Vagina (tissue), 2 donors: ENCODE results near the gene NT5DC2.

Experiments
- POLR2A ChIP-seq, 2 donors: fragments of 450-650 bp; IDR thresholded peaks; one replicate each; pipeline ENCODE4 v1.6.1; 2017; ENCODE audit warnings: antibody characterized with exemption in 2 of 2, mild to moderate bottlenecking in 2 of 2, moderate library complexity in 2 of 2
- POLR2AphosphoS5 ChIP-seq, 2 donors: sonication (generic); formaldehyde crosslinking; IDR thresholded peaks; one replicate each; pipeline ENCODE4 v1.9.0; 2017; ENCODE audit warnings: antibody characterized with exemption in 2 of 2, mild to moderate bottlenecking in 2 of 2, low read depth in 1 of 2; ENCODE audit not compliant: insufficient read depth in 1 of 2
- TF ChIP-seq, protein P1 (sequence below), 3 experiments: fragments of 450-650 bp in 2 of 3; fragments of 200-600 bp in 1 of 3; sonication (generic) in 1 of 3; IDR thresholded peaks; one replicate each; pipeline ENCODE4 v1.5.1; 2017 to 2019; ENCODE audit warnings: antibody characterized with exemption in 3 of 3, mild to moderate bottlenecking in 2 of 3, moderate library complexity in 2 of 3

DNA sequence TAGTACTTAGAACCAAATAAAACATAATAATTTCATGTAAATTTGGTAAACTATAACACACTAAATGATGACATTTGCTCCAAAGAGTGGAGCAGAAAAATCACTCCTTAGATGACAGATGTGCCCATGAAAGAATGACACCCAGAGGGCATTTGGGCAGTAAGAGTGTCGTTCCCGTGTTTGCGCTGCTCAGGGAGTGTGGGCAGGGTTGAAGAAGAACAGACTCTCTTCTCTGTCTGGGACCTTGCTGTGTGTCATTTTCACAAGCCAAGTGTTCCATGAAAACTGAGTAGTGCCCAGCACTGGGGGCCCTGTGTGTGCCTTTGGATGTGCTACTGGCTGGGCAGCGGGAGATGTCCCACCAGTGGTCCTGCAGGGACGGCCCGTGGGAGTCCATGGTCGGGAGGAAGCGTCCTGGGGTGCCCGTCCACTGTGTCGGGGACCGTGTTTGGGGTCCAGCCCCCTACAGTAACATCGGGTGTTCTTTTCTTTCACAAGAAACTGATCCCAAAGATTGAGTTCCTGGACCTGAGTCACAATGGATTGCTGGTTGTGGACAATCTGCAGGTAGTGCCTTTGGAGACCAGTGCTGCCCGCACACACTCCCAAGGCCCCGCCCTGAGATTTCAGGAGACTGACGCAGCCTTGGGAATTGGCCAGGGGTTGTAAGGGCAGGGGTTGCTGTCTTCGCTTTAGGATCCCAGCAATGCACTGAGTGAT lies 56.4 kb downstream of the NT5DC2 start:
- TF ChIP-seq, protein P1, sequence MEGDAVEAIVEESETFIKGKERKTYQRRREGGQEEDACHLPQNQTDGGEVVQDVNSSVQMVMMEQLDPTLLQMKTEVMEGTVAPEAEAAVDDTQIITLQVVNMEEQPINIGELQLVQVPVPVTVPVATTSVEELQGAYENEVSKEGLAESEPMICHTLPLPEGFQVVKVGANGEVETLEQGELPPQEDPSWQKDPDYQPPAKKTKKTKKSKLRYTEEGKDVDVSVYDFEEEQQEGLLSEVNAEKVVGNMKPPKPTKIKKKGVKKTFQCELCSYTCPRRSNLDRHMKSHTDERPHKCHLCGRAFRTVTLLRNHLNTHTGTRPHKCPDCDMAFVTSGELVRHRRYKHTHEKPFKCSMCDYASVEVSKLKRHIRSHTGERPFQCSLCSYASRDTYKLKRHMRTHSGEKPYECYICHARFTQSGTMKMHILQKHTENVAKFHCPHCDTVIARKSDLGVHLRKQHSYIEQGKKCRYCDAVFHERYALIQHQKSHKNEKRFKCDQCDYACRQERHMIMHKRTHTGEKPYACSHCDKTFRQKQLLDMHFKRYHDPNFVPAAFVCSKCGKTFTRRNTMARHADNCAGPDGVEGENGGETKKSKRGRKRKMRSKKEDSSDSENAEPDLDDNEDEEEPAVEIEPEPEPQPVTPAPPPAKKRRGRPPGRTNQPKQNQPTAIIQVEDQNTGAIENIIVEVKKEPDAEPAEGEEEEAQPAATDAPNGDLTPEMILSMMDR (IDR thresholded peaks at IDR 0.05): no peak
- TF ChIP-seq POLR2A (IDR thresholded peaks at IDR 0.05): no peak
- TF ChIP-seq POLR2AphosphoS5 (IDR thresholded peaks at IDR 0.05; ENCODE audit: insufficient read depth in 1 of 2, low read depth in 1 of 2): no peak
